ENCODE data around the gene SLC15A4.
"Not testable (repeated sequence)": the region's sequence is repeated elsewhere in the genome, so short reads cannot be mapped to it uniquely, and the experiment has no call there.

Gene SLC15A4

DNA sequence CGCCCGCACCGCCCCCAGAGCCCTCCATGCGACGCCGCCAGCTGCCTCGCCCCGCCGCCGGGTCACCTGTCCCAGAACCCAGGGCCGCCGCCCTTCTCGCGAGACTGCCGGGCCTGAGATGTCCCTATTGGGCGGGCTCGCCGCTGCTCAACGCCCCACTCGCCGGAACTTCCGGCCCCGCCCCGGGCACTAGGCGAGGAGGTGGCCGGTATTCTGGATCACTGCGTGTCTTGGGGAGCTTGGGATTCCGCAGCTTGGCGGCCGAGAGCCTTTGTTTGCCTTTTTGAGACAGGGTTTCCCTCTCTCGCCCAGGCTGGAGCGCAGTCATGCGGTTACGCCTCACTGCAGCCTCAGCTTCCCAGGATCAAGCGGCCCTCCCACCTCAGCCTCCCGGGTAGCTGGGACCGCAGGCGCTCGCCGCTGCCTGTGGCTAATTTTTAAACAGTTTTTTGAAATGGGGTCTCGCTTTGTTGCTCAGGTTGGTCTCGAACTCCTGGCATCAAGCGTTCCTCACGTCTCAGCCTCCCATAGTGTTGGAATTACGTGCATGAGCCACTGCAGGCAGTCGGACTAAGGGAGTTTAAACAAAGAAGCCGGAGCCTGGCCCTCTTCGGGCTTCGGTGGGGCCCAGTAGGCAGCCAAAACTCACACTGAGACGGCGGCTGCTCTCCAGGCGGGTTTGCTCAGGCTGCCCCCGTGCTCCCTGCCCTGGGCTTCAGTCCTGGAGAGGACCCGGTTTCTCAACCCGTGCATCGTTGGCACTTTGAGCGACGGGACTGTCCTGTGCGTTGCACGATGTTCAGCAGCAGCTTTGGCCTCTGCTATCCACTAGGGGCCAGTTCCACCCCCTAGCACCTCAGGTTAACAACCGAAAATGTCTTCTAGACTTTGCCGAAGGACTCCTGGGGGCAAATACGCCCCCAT lies at the start of gene SLC15A4:
Gene SLC15A4 (minus strand): TSS at position 43 of the 924 bp plus-strand sequence. CDS start 15 bp downstream, at position 28.
- DNase-seq (ENCODE audit: low read depth in 2 of 2), result peak; percentile 92 to 95

GRCh38 chr12:128872303-128872702 lies 48.5 kb upstream of the SLC15A4 start:
- DNase-seq (ENCODE audit: low read depth in 2 of 2), result no peak

GRCh38 chr12:128871516-128871892 lies 47.7 kb upstream of the SLC15A4 start:
- DNase-seq (ENCODE audit: low read depth in 2 of 2), result no peak

DNA sequence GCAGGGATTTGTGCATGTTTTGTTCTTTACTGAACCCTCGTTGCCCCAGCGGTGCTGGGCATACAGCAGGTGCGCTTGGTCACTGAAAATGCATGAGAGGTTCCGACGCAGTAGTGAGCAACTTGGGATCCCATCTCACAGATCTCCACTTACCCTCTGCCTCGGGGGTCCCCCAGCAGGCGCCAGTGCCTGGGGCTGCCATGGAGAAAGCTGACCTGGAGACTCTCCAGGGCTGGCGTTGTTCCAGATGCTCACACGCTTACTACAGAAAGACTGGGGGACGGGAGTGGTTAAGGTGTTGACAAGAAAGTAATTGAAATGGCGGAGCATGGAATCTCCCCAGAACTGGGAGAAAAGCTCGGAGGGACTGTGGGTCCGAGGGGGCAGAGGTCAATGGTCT lies 43.7 kb upstream of the SLC15A4 start:
- no peak for DNase-seq (ENCODE audit: low read depth in 2 of 2)

DNA sequence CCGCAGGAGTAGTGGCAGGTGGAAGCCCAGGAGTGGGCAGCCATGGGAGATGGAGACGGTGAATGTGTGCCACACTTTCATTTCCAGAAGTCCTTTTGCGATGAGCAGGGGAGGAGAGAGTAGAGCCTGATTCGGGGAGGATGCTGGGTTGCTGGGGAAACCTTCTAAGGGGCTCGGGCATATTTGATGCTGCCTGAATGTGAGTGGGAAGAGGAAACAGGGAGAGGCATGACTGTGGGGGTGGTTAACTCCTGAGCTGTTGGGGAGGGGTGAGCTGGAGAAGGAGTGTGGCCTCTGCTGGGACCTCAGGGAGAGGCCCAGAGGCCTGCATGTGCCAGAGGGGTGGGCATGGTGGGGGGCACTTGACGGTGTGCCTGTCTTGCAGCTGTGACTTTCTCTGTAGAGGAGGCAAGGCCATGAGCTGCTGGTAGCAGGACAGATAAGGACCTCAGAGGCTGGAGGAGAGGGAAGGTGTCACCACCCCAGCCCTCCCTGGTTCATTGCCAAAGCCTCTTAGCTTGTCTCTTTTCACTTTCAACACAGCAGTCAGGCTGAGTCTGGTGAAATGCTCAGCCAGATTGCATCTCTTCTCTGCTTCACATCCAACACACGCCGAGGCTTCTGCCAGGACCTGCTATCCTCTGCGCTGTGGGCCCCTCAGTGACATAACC lies 40.9 kb upstream of the SLC15A4 start:
- DNase-seq (ENCODE audit: low read depth in 2 of 2), result no peak

- no peak for DNase-seq (ENCODE audit: low read depth in 2 of 2)
These were observed 40.2 kb upstream of the SLC15A4 start for GRCh38 chr12:128863957-128864356.

DNA sequence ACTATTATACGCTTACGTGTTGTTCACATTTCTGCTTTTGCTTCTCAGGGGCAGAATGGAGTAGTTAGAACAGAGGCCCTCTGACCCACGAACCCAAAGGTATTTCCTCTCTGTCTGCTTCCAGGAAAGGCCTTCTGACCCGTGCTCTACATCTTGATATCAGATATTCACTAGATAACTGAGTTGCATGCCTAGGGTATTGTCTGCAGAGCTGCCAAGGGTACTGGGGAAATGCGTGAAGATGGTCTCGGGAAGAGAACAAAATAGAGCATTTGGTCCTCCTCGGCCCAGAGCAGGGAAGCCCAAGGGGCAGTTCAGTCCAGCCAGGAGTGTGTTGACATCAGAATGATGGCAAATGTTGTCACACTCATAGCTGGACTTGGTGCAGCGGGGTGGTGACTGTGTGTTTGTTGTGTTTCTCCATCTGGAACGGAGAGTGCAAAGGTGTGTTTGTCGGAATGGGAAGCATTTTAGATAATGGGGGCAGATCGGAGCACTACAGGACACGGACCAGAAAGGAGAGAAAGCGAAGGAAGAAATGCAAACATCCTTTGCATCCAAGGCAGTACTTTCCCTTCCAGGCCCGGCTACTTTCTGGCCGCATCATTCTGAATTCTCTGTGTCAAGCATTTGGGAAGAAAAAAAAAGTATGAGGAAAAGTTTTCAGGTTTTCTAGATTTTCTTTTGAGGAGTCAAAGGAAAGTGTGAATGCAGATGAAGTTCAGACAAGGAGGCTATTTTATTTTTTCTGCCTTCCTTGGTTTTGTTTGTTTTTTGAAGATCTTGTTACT lies 37.7 kb upstream of the SLC15A4 start:
- DNase-seq (ENCODE audit: low read depth in 2 of 2), result no peak

DNA sequence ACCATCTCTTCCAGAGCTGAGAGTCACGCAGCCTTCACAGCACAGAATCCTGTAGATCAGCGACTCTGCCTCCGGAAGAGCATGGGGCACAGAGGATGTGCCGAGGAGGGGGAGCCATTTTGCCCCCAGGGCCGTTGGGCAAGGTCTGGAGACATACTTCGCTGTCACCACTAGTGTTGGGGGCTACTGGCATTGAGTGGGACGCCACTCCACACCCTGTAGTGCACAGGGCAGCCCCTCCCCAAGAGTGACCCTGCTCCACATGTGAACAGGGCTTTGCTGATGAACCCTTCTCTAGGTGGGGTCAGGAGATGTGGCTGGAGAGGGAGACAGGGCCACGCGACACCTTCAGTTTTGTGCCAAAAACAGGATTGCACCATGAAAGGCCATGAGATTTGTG lies 35.6 kb upstream of the SLC15A4 start:
- no peak for DNase-seq (ENCODE audit: low read depth in 2 of 2)

- DNase-seq (ENCODE audit: low read depth in 2 of 2), result no peak
These were observed 33.5 kb upstream of the SLC15A4 start for GRCh38 chr12:128857133-128857763.

DNA sequence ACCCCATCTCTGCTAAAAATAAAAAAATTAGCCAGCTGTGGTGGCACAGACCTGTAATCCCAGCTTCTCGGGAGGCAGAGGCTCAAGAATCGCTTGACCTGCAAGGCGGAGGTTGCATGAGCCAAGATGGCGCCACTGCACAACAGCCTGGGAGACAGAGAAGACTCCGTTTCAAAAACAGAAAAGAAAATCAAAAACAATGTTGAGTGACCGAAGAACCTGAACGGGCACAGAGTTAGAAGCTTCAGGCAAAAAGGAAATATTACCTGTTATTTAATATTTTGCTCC lies 33.0 kb upstream of the SLC15A4 start:
- DNase-seq (ENCODE audit: low read depth in 2 of 2), result no peak

GRCh38 chr12:128856035-128856790 lies 32.5 kb upstream of the SLC15A4 start:
- DNase-seq (ENCODE audit: low read depth in 2 of 2), result no peak

DNA sequence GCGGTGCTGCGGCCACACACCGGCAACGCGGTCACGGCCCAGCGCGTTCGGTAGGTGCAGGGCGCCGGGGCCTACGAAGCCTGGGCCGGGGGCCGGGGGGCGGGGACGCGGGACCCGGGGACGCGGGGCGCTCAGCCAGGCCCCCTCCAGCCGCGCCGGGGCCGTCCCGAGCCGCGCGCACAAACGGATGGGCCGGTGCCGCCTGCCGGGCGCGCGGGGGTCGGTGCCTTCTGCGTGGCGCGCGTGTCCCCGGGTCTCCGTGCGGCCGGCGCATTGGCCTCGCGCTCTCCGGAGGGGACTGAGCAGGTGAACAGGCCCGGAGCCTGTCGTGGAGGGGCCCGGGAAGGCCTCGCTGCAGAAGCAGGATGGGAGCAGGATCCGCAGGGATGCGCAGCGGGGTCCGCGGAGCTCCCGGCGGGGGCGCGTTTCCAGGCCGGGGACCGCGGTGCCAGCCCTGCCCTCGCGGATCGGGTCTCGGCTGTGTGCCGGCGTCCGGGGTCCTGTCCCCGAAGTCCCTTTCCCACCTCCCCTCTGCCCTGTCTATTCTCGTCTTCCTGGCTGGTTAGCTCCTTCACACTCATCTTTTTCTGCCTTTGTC lies 29.9 kb upstream of the SLC15A4 start:
- no peak for DNase-seq (ENCODE audit: low read depth in 2 of 2)

- no peak for DNase-seq (ENCODE audit: low read depth in 2 of 2)
These were observed 29.3 kb upstream of the SLC15A4 start, which contains the start of gene GLT1D1 for GRCh38 chr12:128852885-128853599. Gene GLT1D1, plus strand, starts transcription at chr12:128853478. Its CDS starts 104 bp downstream, at chr12:128853582.

GRCh38 chr12:128852026-128852698 lies 28.4 kb upstream of the SLC15A4 start:
- no peak for DNase-seq (ENCODE audit: low read depth in 2 of 2)

DNA sequence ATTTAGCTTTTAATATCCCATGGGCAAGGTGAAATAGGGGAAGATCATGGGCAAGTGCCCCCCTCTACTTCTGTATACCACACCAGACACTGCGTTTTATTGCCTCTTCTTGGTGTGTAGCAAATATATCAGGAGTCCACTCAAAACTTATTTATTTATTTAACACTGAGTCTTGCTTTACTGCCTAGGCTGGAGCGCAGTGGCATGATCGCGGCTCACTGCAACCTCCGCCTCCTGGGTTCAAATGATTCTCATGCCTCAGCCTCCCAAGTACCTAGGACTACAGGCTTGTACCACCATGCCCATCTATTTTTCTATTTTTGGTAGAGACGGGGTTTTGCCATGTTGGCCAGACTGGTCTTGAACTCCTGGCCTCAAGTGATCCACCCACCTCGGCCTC lies 27.7 kb upstream of the SLC15A4 start:
- not testable (repeated sequence) for DNase-seq (ENCODE audit: low read depth in 2 of 2)

- no peak for DNase-seq (ENCODE audit: low read depth in 2 of 2)
These were observed 26.6 kb upstream of the SLC15A4 start for GRCh38 chr12:128850400-128850799.

DNA sequence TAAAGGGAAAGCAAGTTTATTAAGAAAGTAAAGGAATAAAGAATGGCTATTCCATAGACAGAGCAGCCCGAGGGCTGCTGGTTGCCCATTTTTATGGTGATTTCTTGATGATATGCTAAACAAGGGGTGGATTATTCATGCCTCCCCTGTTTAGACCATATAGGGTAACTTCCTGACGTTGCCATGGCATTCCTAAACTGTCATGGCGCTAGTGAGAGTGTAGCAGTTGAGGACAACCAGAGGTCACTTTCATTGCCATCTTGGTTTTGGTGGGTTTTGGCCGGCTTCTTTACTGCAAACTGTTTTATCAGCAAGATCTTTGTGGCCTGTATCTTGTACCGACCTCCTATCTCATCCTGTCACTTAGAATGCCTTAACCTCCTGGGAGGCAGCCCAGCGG lies 26.0 kb upstream of the SLC15A4 start:
- DNase-seq (ENCODE audit: low read depth in 2 of 2), result not testable (repeated sequence)

- DNase-seq (ENCODE audit: low read depth in 2 of 2), result no peak
These were observed 24.6 kb upstream of the SLC15A4 start for GRCh38 chr12:128848371-128848770.

GRCh38 chr12:128846671-128847070 lies 22.9 kb upstream of the SLC15A4 start:
- not testable (repeated sequence) for DNase-seq (ENCODE audit: low read depth in 2 of 2)

Data from stimulated activated CD8-positive, alpha-beta memory T cell treated with anti-CD3 and anti-CD28 coated beads, Interleukin-15, amount 100 ng/mL, for 48 hours (primary cell).